Heart left ventricle (tissue), 16 donors: ENCODE measurements around the gene MAP6. TPM values are rescaled to one million over a fixed set of nuclear protein-coding genes. Genes with fewer than 3 reads are reported as not detected.

ENCODE experiments used
- ATAC-seq, 4 donors: fragments of 200-7000 bp; cut with Tn5 transposase; one replicate each; pipeline ENCODE4 v1.9.1; 2020 to 2022; ENCODE audit warnings: moderate library complexity in 4 of 4, mild to moderate bottlenecking in 3 of 4, moderate number of reproducible peaks in 1 of 4
- DNase-seq, 5 donors: peaks; one replicate each; pipeline ENCODE4 v3.0.0-alpha.2; 2020
- H3K27ac ChIP-seq, 12 donors: fragments of 200-600 bp; sonication (generic) in 4 of 12; one replicate each; pipeline versions ENCODE4 v1.5.0 to v1.8.0; 2016 to 2022; ENCODE audit warnings: mild to moderate bottlenecking in 2 of 12
- H3K27me3 ChIP-seq, 9 donors: fragments of 200-600 bp; sonication (generic) in 2 of 9; one replicate each; pipeline versions ENCODE4 v1.5.1 to v1.8.0; 2016 to 2022; ENCODE audit warnings: mild to moderate bottlenecking in 3 of 9
- H3K36me3 ChIP-seq, 9 donors: fragments of 200-600 bp; sonication (generic) in 2 of 9; one replicate each; pipeline versions ENCODE4 v1.5.0 to v1.8.0; 2018 to 2022; ENCODE audit warnings: mild to moderate bottlenecking in 2 of 9
- H3K4me1 ChIP-seq, 12 donors: fragments of 200-600 bp; sonication (generic) in 4 of 12; one replicate each; pipeline versions ENCODE4 v1.5.0 to v1.8.0; 2016 to 2022; ENCODE audit warnings: mild to moderate bottlenecking in 3 of 12
- H3K4me3 ChIP-seq, 12 donors: fragments of 200-600 bp; sonication (generic) in 4 of 12; one replicate each; pipeline versions ENCODE4 v1.5.0 to v1.8.0; 2017 to 2022; ENCODE audit warnings: mild to moderate bottlenecking in 9 of 12, moderate library complexity in 4 of 12
- H3K9me3 ChIP-seq, 12 donors: fragments of 200-600 bp; sonication (generic) in 4 of 12; one replicate each; pipeline versions ENCODE4 v1.5.0 to v1.8.0; 2016 to 2022; ENCODE audit warnings: mild to moderate bottlenecking in 1 of 12
- CTCF ChIP-seq, 12 donors: fragments of 200-600 bp; sonication (generic) in 4 of 12; IDR thresholded peaks; one replicate each; pipeline versions ENCODE4 v1.5.0 to v1.8.0; 2018 to 2022; ENCODE audit warnings: antibody characterized with exemption in 12 of 12, mild to moderate bottlenecking in 5 of 12
- POLR2A ChIP-seq, 2 donors: fragments of 450-650 bp; IDR thresholded peaks; one replicate each; pipeline ENCODE4 v1.6.1; 2017; ENCODE audit warnings: antibody characterized with exemption in 2 of 2, mild to moderate bottlenecking in 2 of 2, moderate library complexity in 2 of 2
- WGBS, 4 donors: extraction: QIAGEN DNeasy Blood & Tissue Kit in 2 of 4; methylation state at CpG; one replicate each; pipeline versions ENCODE4 v1.1.5 to v1.1.7; 2013 to 2018; 5-methylcytosine and 5-hydroxymethylcytosine counted together
- intact Hi-C, 10 donors: fragments of 100-400 bp; cut with DNase I; formaldehyde crosslinking; loops; one replicate each; pipeline versions ENCODE4 v1.11.1 to v1.14.2; 2022
- polyA plus RNA-seq, 2 donors: library from polyadenylated mRNA; stranded (reverse); fragments of 200-250 nt; gene quantifications; one replicate each; pipeline ENCODE4 v1.2.3, GENCODE V29; 2013
- total RNA-seq, 9 donors: library from RNA; depleted of rRNA in 2 of 9; stranded (reverse); fragments of >200 nt in 2 of 9; fragmentation: NEBNext Ultra II Directional in 3 of 9; extraction: Animal tissue kit (Norgen Biotek cat#: 25700) in 3 of 9; gene quantifications; one replicate each; pipeline versions ENCODE4 v1.1.0 to v1.2.4, GENCODE V29; 2016 to 2023
- donor health status: ischemic (EF 13 %, LVEDD 7.1; RV severe dilation, severe dysfunction).
- donor health status: healthy with polysubstance abuse.
- donor health status: DM: no; HTN: yes; CAD: no.
- donor health status: DM: no; HTN: no; CAD: no.
- donor health status: ischemic (EF 25% LVEDD 6.9; RV normal size, moderate dysfunction).
- donor health status: ischemic (EF 25% LVEDD 5.7; RV mildly dilated, moderate dysfunction).
- donor health status: healthy.
- donor health status: DM: yes; HTN: yes; CAD: no.
- donor health status: ischemic (EF 35%, LVEDD 5.7; RV mildly dilated, moderate dysfunction).
- donor health status: nonischemic (EF 11% LVEDD 7.7; RV severe dilation, severe dysfunction).
- donor health status: DM: yes; HTN: yes; CAD: no.
- donor health status: PGD.
- donor health status: ischemic (EF 29% LVEDD 5.4; RV normal size, mild dysfunction).
- donor health status: nonischemic (EF 23%, LVEDD 6.1; RV moderate dilation, normal function).

Gene MAP6
- total and polyA plus RNA-seq, 11 donors = 0.98 to 10.0 (median 4.8) TPM

GRCh38 chr11:75635066-75635862 lies 33.6 kb downstream of the MAP6 start:
- peak overlapping the region in 1 of 12 donors; percentile 19 for H3K4me3 ChIP-seq

GRCh38 chr11:75633409-75634066 lies 35.3 kb downstream of the MAP6 start:
- Histone ChIP-seq H3K27me3 (no peaks in the 10 kb centered on the region), H3K4me3 (no peak overlapping the region), H3K27ac (no peak overlapping the region), H3K36me3 (no peaks in the 10 kb centered on the region), H3K4me1 (peaks cover 0 to 17% (median 2%) of the 10 kb centered on the region in 12 donors), H3K9me3 (no peaks in the 10 kb centered on the region)
- no peak for DNase-seq
- TF ChIP-seq POLR2A (IDR thresholded peaks at IDR 0.05) = no peak
- TF ChIP-seq CTCF (IDR thresholded peaks at IDR 0.05) = no peak
- no peak for ATAC-seq
- intact Hi-C loops = no loop called here
- WGBS, 4 donors = 92 to 95% (median 94%) methylated on average over 8 of the region's 8 CpGs

More at GRCh38 chr11:75635066-75635862, 33.6 kb downstream of the MAP6 start:
- DNase-seq (peak in 4 of 5 donors; percentile 27 to 65 (median 44)), ATAC-seq (peak in 3 of 4 donors; percentile 50 to 80 (median 52))
- Histone ChIP-seq H3K27me3 (no peaks in the 10 kb centered on the region), H3K4me1 (peaks cover 0 to 28% (median 10%) of the 10 kb centered on the region in 12 donors), H3K36me3 (no peaks in the 10 kb centered on the region), H3K9me3 (no peaks in the 10 kb centered on the region), H3K27ac (peak overlapping the region in 10 of 12 donors; percentile 18 to 74 (median 48))
- 49 to 64% (median 54%) methylated on average over 16 of the region's 16 CpGs for WGBS, 4 donors
- intact Hi-C loops = no loop called here
- no peak for TF ChIP-seq CTCF (IDR thresholded peaks at IDR 0.05)
- TF ChIP-seq POLR2A (IDR thresholded peaks at IDR 0.05) = no peak

- Histone ChIP-seq H3K4me1 (peaks cover 0 to 17% (median 2%) of the 10 kb centered on the region in 12 donors), H3K4me3 (no peak overlapping the region), H3K27me3 (no peaks in the 10 kb centered on the region), H3K36me3 (no peaks in the 10 kb centered on the region), H3K27ac (no peak overlapping the region), H3K9me3 (no peaks in the 10 kb centered on the region)
- ATAC-seq = no peak
- intact Hi-C loops = no loop called here
- no peak for TF ChIP-seq POLR2A (IDR thresholded peaks at IDR 0.05)
- no peak for TF ChIP-seq CTCF (IDR thresholded peaks at IDR 0.05)
- 95 to 98% (median 97%) methylated on average over 2 of the region's 2 CpGs for WGBS, 4 donors
- DNase-seq = no peak
Observed at GRCh38 chr11:75632962-75633361, 35.9 kb downstream of the MAP6 start.

- DNase-seq (no peak), ATAC-seq (no peak)
- no peak overlapping the region for H3K27ac ChIP-seq
- TF ChIP-seq CTCF (IDR thresholded peaks at IDR 0.05) = no peak
- TF ChIP-seq POLR2A (IDR thresholded peaks at IDR 0.05) = no peak
- no peak overlapping the region for H3K4me3 ChIP-seq
- H3K27me3 ChIP-seq = no peaks in the 10 kb centered on the region
- H3K9me3 ChIP-seq = no peaks in the 10 kb centered on the region
- peaks cover 0 to 17% (median 2%) of the 10 kb centered on the region in 12 donors for H3K4me1 ChIP-seq
- intact Hi-C loops = no loop called here
- 95 to 100% (median 96%) methylated on average over 2 of the region's 2 CpGs for WGBS, 4 donors
- H3K36me3 ChIP-seq = no peaks in the 10 kb centered on the region
Observed at GRCh38 chr11:75632450-75632849, 36.4 kb downstream of the MAP6 start.
